GM19239 (cell line): Measurements from ENCODE around the gene ARMH3.
A peak's percentile ranks its signal among the peaks of the same experiment; 100 is the strongest.

Experiments
- DNase-seq: peaks from one replicate; pipeline ENCODE4 v3.0.0; 2011; ENCODE audit warnings: low spot score; ENCODE audit not compliant: insufficient read length
- FAIRE-seq: peaks from 2 replicates; lab custom pipeline; 2011; peaks lifted over from hg19 to GRCh38; lab: Jason Lieb, UNC

Gene ARMH3

GRCh38 chr10:101905251-101905650, 150.7 kb downstream of the ARMH3 start:
- FAIRE-seq (peak; percentile 42), DNase-seq (no peak)

- peak; percentile 54 for DNase-seq
- FAIRE-seq, result peak; percentile 100
Measured at GRCh38 chr10:101903827-101904550, 152.0 kb downstream of the ARMH3 start.

GRCh38 chr10:101902820-101903145, 153.2 kb downstream of the ARMH3 start:
- DNase-seq, result no peak
- FAIRE-seq, result no peak

- FAIRE-seq (peak; percentile 94), DNase-seq (no peak)
Measured at GRCh38 chr10:101902032-101902819, 153.7 kb downstream of the ARMH3 start.

GRCh38 chr10:101901340-101901739, 154.6 kb downstream of the ARMH3 start:
- DNase-seq (peak; percentile 54), FAIRE-seq (peak; percentile 99)

GRCh38 chr10:101897633-101898032, 158.3 kb downstream of the ARMH3 start:
- DNase-seq, result no peak
- no peak for FAIRE-seq

- no peak for DNase-seq
- FAIRE-seq, result peak; percentile 8
Measured at GRCh38 chr10:101896225-101896877, 159.6 kb downstream of the ARMH3 start.

- FAIRE-seq (no peak), DNase-seq (no peak)
Measured at GRCh38 chr10:101895781-101896180, 160.2 kb downstream of the ARMH3 start.

GRCh38 chr10:101894742-101895141, 161.2 kb downstream of the ARMH3 start:
- DNase-seq (no peak), FAIRE-seq (no peak)

GRCh38 chr10:101894266-101894665, 161.7 kb downstream of the ARMH3 start:
- FAIRE-seq (no peak), DNase-seq (no peak)

- peak; percentile 58 for FAIRE-seq
- DNase-seq, result no peak
Measured at GRCh38 chr10:101893510-101894120, 162.4 kb downstream of the ARMH3 start.

- FAIRE-seq (no peak), DNase-seq (no peak)
Measured at GRCh38 chr10:101892782-101893391, 163.1 kb downstream of the ARMH3 start.

GRCh38 chr10:101889256-101890210, 166.4 kb downstream of the ARMH3 start:
- peak; percentile 47 for DNase-seq
- peak; percentile 93 for FAIRE-seq

GRCh38 chr10:101888251-101888949, 167.6 kb downstream of the ARMH3 start:
- FAIRE-seq, result peak; percentile 74
- no peak for DNase-seq

GRCh38 chr10:101887775-101888174, 168.2 kb downstream of the ARMH3 start:
- DNase-seq, result no peak
- FAIRE-seq, result no peak

GRCh38 chr10:101886521-101887312, 169.3 kb downstream of the ARMH3 start:
- no peak for DNase-seq
- FAIRE-seq, result no peak

- FAIRE-seq, result no peak
- no peak for DNase-seq
Measured at GRCh38 chr10:101881036-101881774, 174.8 kb downstream of the ARMH3 start.
